ENCODE results near the gene DMD.

Gene DMD

GRCh38 chrX:32268207-32268606, 943.1 kb downstream of the DMD start:
- DNase-seq (ENCODE audit: low spot score), result no peak

GRCh38 chrX:32267796-32268195, 943.6 kb downstream of the DMD start:
- DNase-seq (ENCODE audit: low spot score), result no peak

GRCh38 chrX:32246675-32247074, 964.7 kb downstream of the DMD start:
- peak; percentile 46 for DNase-seq (ENCODE audit: low spot score)

GRCh38 chrX:32195611-32196010, 1015.7 kb downstream of the DMD start:
- no peak for DNase-seq (ENCODE audit: low spot score)

GRCh38 chrX:32191316-32191715, 1020.0 kb downstream of the DMD start:
- DNase-seq (ENCODE audit: low spot score), result no peak

- no peak for DNase-seq (ENCODE audit: low spot score)
Measured at GRCh38 chrX:32185160-32185559, 1026.2 kb downstream of the DMD start.

- DNase-seq (ENCODE audit: low spot score), result no peak
Measured at GRCh38 chrX:32183066-32183465, 1028.3 kb downstream of the DMD start.

- no peak for DNase-seq (ENCODE audit: low spot score)
Measured at GRCh38 chrX:32176510-32176909, 1034.8 kb downstream of the DMD start.

- no peak for DNase-seq (ENCODE audit: low spot score)
Measured at GRCh38 chrX:32170481-32170880, 1040.9 kb downstream of the DMD start.

- DNase-seq (ENCODE audit: low spot score), result no peak
Measured at GRCh38 chrX:32155044-32155638, 1056.2 kb downstream of the DMD start.

- no peak for DNase-seq (ENCODE audit: low spot score)
Measured at GRCh38 chrX:32153585-32153984, 1057.8 kb downstream of the DMD start.

- no peak for DNase-seq (ENCODE audit: low spot score)
Measured at GRCh38 chrX:32150141-32150540, 1061.2 kb downstream of the DMD start.

GRCh38 chrX:32141841-32142240, 1069.5 kb downstream of the DMD start:
- DNase-seq (ENCODE audit: low spot score), result no peak

- DNase-seq (ENCODE audit: low spot score), result no peak
Measured at GRCh38 chrX:32139476-32139875, 1071.9 kb downstream of the DMD start.

- DNase-seq (ENCODE audit: low spot score), result peak; percentile 1
Measured at GRCh38 chrX:32137525-32137924, 1073.8 kb downstream of the DMD start.

GRCh38 chrX:32126997-32127396, 1084.4 kb downstream of the DMD start:
- DNase-seq (ENCODE audit: low spot score), result no peak

GRCh38 chrX:32118832-32119231, 1092.5 kb downstream of the DMD start:
- no peak for DNase-seq (ENCODE audit: low spot score)

- DNase-seq (ENCODE audit: low spot score), result peak; percentile 1
Measured at GRCh38 chrX:32116047-32116446, 1095.3 kb downstream of the DMD start.

- no peak for DNase-seq (ENCODE audit: low spot score)
Measured at GRCh38 chrX:32087663-32088062, 1123.7 kb downstream of the DMD start.

GRCh38 chrX:32084757-32085156, 1126.6 kb downstream of the DMD start:
- no peak for DNase-seq (ENCODE audit: low spot score)

GRCh38 chrX:32048285-32048684, 1163.1 kb downstream of the DMD start:
- no peak for DNase-seq (ENCODE audit: low spot score)

- DNase-seq (ENCODE audit: low spot score), result no peak
Measured at GRCh38 chrX:32045149-32045548, 1166.2 kb downstream of the DMD start.

GRCh38 chrX:32041181-32041580, 1170.2 kb downstream of the DMD start:
- no peak for DNase-seq (ENCODE audit: low spot score)

- DNase-seq (ENCODE audit: low spot score), result no peak
Measured at GRCh38 chrX:32026772-32027171, 1184.6 kb downstream of the DMD start.

GRCh38 chrX:32024072-32024471, 1187.3 kb downstream of the DMD start:
- no peak for DNase-seq (ENCODE audit: low spot score)
